GM21526 (cell line): ENCODE results near the gene ZNF565.
"Not testable (repeated sequence)": the region's sequence is repeated elsewhere in the genome, so short reads cannot be mapped to it uniquely, and the experiment has no call there.

Experiments
- ATAC-seq: cut with Tn5 transposase; IDR thresholded peaks from one replicate; pipeline ENCODE4 v1.9.1; 2021; ENCODE audit warnings: moderate library complexity; ENCODE audit not compliant: unreplicated experiment, low FRiP score

The ZNF565 gene

GRCh38 chr19:36215276-36216123, 1.0 kb upstream of the ZNF565 start:
- no peak for ATAC-seq

- ATAC-seq, result no peak
These were observed 1.6 kb downstream of the ZNF565 start for GRCh38 chr19:36212895-36213294.

- no peak for ATAC-seq
These were observed 4.0 kb downstream of the ZNF565 start for GRCh38 chr19:36210497-36210896.

- no peak for ATAC-seq
These were observed 5.1 kb downstream of the ZNF565 start for GRCh38 chr19:36209372-36209771.

- ATAC-seq, result no peak
These were observed 6.7 kb downstream of the ZNF565 start for GRCh38 chr19:36207605-36208252.

GRCh38 chr19:36203293-36203692, 11.2 kb downstream of the ZNF565 start:
- no peak for ATAC-seq

GRCh38 chr19:36201684-36202083, 12.8 kb downstream of the ZNF565 start:
- no peak for ATAC-seq

- ATAC-seq, result no peak
These were observed 16.3 kb downstream of the ZNF565 start for GRCh38 chr19:36198119-36198518.

GRCh38 chr19:36196249-36196648, 18.2 kb downstream of the ZNF565 start:
- ATAC-seq, result no peak

- ATAC-seq, result not testable (repeated sequence)
These were observed 27.7 kb downstream of the ZNF565 start for GRCh38 chr19:36186722-36187121.

- ATAC-seq, result no peak
These were observed 31.2 kb downstream of the ZNF565 start for GRCh38 chr19:36183245-36183628.

GRCh38 chr19:36182612-36183244, 31.7 kb downstream of the ZNF565 start:
- ATAC-seq, result no peak

GRCh38 chr19:36179077-36179476, 35.4 kb downstream of the ZNF565 start:
- ATAC-seq, result not testable (repeated sequence)

- not testable (repeated sequence) for ATAC-seq
These were observed 40.6 kb downstream of the ZNF565 start for GRCh38 chr19:36173846-36174245.

- no peak for ATAC-seq
These were observed 41.6 kb downstream of the ZNF565 start for GRCh38 chr19:36172852-36173251.

- no peak for ATAC-seq
These were observed 45.2 kb downstream of the ZNF565 start for GRCh38 chr19:36169084-36169760.

GRCh38 chr19:36163813-36164212, 50.7 kb downstream of the ZNF565 start:
- no peak for ATAC-seq

- no peak for ATAC-seq
These were observed 53.5 kb downstream of the ZNF565 start for GRCh38 chr19:36160821-36161596.

GRCh38 chr19:36153126-36153525, 61.3 kb downstream of the ZNF565 start:
- ATAC-seq, result no peak
